ES-I3 (cell line): Measurements from ENCODE around the gene HOXD1.
A peak's percentile ranks its signal among the peaks of the same experiment; 100 is the strongest.

Experiments used
- H3K36me3 ChIP-seq: 2 replicates; pipeline ENCODE4 v1.6.1; 2013; ENCODE audit warnings: mild to moderate bottlenecking, low read length, control low read depth, moderate library complexity; ENCODE audit not compliant: insufficient read depth
- H3K4me1 ChIP-seq: 2 replicates; pipeline ENCODE4 v1.6.1; 2013; ENCODE audit warnings: mild to moderate bottlenecking, control low read depth, low read length; ENCODE audit not compliant: insufficient read depth
- H3K9ac ChIP-seq: 2 replicates; pipeline ENCODE4 v1.6.1; 2013; ENCODE audit warnings: low read depth, mild to moderate bottlenecking, low read length, moderate library complexity
- H3K9me3 ChIP-seq: 2 replicates; pipeline ENCODE4 v1.6.1; 2013; ENCODE audit warnings: mild to moderate bottlenecking, low read length, moderate library complexity; ENCODE audit not compliant: control insufficient read depth, insufficient read depth

The HOXD1 gene

DNA sequence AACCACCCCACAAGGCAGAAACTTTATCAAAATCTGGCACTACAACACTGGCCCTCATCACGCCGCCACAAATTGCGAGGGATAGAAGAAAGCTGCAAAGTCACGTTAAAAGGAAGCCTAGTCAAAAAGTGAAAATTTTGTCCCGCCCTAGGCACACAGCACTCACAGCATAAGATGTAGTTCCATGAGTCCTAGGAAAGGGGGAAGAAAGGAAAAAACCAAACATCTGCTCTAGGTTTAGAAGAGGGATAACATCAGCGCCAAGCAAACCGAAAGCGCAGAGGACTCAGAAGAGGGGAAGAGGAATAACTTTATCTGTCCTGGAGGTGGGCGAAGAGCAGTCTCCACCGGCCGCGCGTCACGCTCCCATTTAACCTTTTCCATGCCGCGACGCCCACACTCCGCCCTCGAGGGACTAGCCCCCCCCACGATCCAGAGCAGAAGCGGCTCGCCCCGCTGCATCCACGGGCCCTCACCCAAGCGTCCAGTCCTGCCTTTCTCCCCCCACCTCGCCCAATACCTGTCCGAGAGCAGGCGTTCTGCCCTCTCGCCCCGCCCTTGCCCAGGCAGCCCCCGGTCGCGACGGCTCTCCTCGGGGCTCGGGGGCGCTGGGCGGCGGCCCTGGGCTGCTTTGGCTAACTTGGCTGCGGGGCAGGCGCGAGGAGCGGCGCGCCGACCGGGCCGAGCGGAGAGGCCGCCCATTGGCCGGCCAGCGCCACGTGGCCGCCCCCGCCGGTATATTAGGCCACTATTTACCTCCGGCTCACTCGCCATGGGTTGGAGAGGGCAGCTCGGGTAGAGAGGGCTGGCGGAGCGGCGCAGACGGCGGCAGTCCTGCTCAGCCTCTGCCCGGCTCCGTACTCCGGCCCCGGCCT, at the start of gene HOXD1:
TSS of gene HOXD1 (plus strand) at position 770 of the 875 bp plus-strand sequence. CDS start 134 bp downstream, outside the sequence.
- Histone ChIP-seq H3K4me1 (peaks cover 20% of the 10 kb centered on the region; the same call in 1 of the 2 replicates), H3K9ac (peak within 1 kb of the TSS; percentile 51; the same call in 1 of the 2 replicates), H3K9me3 (no peaks in the 10 kb centered on the region), H3K36me3 (no peaks in the 10 kb centered on the region)

- no peak overlapping the region for H3K9ac ChIP-seq
- no peaks in the 10 kb centered on the region for H3K36me3 ChIP-seq
- H3K4me1 ChIP-seq, result no peaks in the 10 kb centered on the region
- no peaks in the 10 kb centered on the region; the same call in 1 of the 2 replicates for H3K9me3 ChIP-seq
Observed at GRCh38 chr2:176138923-176139660, 49.4 kb upstream of the HOXD1 start.

- H3K9me3 ChIP-seq, result no peaks in the 10 kb centered on the region; the same call in 1 of the 2 replicates
- no peaks in the 10 kb centered on the region for H3K4me1 ChIP-seq
- H3K9ac ChIP-seq, result peak overlapping the region; percentile 60; the same call in 1 of the 2 replicates
- H3K36me3 ChIP-seq, result no peaks in the 10 kb centered on the region
Observed at GRCh38 chr2:176139661-176140512, 48.6 kb upstream of the HOXD1 start.

GRCh38 chr2:176140513-176141317, 47.8 kb upstream of the HOXD1 start:
- H3K9ac ChIP-seq, result peak overlapping the region; percentile 60; the same call in 1 of the 2 replicates

DNA sequence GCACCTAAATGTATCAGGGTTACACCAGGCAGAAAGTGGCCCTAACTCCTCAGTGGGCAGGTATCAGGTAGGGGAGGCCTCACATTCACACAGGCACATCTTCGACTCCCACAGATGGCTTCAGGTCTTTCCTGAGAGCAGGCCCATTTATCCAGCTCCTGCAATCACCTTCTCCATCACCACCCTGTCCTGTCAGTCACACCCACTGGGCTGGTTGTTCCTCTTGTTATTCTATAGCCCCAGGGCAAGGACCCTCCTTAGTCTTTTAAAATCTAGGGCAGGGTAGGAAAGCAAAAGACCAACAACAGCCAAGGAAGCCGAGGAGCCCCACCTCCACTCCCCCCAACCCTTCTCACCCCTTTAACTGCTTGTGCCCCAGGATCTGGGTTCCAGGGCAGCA, 46.2 kb upstream of the HOXD1 start:
- H3K36me3 ChIP-seq, result no peaks in the 10 kb centered on the region
- no peaks in the 10 kb centered on the region for H3K9me3 ChIP-seq
- H3K9ac ChIP-seq, result no peak overlapping the region
- no peaks in the 10 kb centered on the region for H3K4me1 ChIP-seq

More at GRCh38 chr2:176140513-176141317, 47.8 kb upstream of the HOXD1 start:
- no peaks in the 10 kb centered on the region for H3K36me3 ChIP-seq
- H3K9me3 ChIP-seq, result no peaks in the 10 kb centered on the region
- no peaks in the 10 kb centered on the region for H3K4me1 ChIP-seq

DNA sequence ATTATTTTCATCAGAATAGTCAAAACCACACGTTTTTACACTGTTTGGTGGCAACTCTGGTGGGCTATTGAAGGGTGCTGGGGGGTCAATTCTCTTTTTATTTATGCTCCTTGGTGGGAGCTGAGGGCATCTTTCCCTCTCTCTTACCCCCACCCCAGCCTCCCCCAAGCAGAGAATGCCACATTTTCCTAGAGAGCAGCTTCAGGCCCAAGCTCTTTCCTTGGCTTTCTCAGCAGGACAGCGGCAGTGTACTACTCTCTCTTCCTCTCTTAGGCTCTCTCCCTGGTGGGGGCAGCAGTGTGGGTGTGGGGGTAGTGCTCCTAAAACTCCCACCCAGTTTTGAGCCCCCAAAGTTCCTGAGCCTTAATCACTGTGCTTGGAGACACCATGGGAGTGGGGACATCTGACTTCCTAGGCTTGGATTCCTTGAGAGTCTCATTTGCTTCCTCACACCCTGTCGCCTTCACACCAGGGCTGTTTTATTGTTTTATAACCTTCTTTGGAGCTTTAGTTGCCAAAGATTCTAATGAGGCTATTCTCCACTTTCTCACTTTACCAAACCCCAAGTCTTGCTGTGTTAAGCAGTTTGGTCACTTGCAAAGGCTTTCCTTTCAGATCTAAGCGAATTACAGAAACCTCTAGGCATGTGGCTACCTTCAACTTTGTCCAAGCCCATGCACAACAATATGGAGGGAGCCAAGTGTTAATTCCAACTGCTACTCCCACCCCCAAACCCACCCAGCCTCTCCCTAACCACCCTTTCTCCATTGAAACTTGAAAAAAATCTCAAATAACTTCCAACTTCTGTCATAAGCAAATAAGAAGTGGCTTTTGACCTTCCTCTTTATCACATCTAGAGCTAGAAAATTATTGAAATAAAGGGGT, 43.1 kb upstream of the HOXD1 start:
- Histone ChIP-seq H3K9me3 (no peaks in the 10 kb centered on the region), H3K9ac (no peak overlapping the region), H3K4me1 (no peaks in the 10 kb centered on the region), H3K36me3 (no peaks in the 10 kb centered on the region)

GRCh38 chr2:176146101-176146500, 42.4 kb upstream of the HOXD1 start:
- no peak overlapping the region for H3K9ac ChIP-seq
- H3K36me3 ChIP-seq, result no peaks in the 10 kb centered on the region
- H3K4me1 ChIP-seq, result no peaks in the 10 kb centered on the region
- H3K9me3 ChIP-seq, result no peaks in the 10 kb centered on the region

DNA sequence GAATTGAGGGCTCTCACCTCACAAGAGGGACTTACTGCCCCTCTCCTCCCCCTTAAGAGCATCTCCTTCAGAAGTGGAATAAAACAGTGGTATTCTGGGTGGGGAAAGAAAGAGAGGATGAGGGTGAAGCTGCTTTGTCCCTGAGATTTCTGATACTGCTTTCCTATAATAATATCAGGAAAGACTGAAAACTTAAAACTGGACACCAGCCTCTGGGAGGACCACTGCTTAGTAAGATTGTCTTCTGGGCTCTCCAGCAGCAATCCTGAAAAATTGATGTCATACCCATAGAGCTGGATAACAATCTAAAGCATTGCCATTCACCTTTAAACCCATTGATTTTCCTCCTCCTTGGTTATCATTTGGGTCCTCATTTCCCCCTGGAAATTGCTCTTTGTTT, 41.8 kb upstream of the HOXD1 start:
- H3K4me1 ChIP-seq, result no peaks in the 10 kb centered on the region
- H3K36me3 ChIP-seq, result no peaks in the 10 kb centered on the region
- H3K9ac ChIP-seq, result no peak overlapping the region
- H3K9me3 ChIP-seq, result no peaks in the 10 kb centered on the region

DNA sequence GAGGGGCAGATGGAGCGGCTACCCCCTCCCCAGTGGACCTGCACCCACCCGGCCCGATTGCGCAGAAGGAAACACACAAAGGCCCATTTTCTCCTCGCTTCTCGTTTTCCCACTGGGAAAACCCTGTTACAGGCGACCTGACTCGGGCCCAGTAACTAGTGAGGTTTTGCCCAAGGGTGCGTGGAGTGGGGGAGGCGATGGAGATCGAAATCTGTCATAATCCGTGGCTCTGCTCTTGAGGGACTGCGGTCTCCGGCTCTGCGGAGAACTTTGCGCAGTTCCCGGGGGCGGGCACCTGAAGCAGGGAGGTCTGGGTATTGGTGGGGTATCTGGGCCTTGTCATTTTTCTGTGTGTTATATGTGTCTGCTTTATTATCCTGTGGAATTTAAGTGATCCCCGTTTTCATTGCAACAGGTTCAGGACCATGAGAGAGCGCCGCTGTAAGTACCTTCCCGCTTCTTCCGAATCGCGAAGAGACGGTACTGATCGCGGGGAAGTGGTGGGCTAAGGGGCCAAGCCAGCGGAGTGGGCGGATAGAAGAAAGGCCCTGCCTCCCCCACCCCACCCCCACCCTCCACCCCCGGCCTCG, 41.2 kb upstream of the HOXD1 start:
- H3K4me1 ChIP-seq, result no peaks in the 10 kb centered on the region
- H3K9ac ChIP-seq, result no peak overlapping the region
- H3K9me3 ChIP-seq, result no peaks in the 10 kb centered on the region
- H3K36me3 ChIP-seq, result no peaks in the 10 kb centered on the region

GRCh38 chr2:176147800-176148496, 40.5 kb upstream of the HOXD1 start:
- Histone ChIP-seq H3K9ac (no peak overlapping the region), H3K9me3 (no peaks in the 10 kb centered on the region), H3K4me1 (no peaks in the 10 kb centered on the region), H3K36me3 (no peaks in the 10 kb centered on the region)

DNA sequence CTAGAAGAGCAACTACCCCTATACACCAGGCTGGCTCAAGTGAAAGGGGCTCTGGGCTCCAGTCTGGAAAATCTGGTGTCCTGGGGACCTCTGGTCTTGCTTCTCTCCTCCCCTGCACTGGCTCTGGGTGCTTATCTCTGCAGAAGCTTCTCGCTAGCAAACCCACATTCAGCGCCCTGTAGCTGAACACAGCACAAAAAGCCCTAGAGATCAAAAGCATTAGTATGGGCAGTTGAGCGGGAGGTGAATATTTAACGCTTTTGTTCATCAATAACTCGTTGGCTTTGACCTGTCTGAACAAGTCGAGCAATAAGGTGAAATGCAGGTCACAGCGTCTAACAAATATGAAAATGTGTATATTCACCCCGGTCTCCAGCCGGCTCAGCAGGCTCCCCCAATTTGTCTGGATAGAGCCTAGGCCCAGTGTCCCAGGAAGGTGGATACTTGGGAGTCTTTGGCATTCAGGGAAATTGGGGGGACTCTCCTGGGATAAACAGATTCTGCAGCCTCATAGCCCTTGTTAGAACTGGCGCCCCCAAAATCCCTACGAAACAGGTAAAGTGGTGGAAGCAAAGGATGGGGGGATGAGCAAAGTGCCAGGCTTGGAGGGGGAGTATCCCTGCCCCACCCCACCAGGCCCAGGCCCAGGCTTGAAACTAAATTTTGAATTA, 39.6 kb upstream of the HOXD1 start:
- no peaks in the 10 kb centered on the region for H3K36me3 ChIP-seq
- H3K4me1 ChIP-seq, result no peaks in the 10 kb centered on the region
- no peaks in the 10 kb centered on the region for H3K9me3 ChIP-seq
- no peak overlapping the region for H3K9ac ChIP-seq
